ENCODE results near the gene KCND2. TPM values are rescaled to one million over a fixed set of nuclear protein-coding genes. Genes with fewer than 3 reads are reported as not detected.

KCND2 gene
- total and polyA plus RNA-seq, 5 donors, result 0.02 to 0.18 (median 0.11) TPM; not detected in 2

DNA sequence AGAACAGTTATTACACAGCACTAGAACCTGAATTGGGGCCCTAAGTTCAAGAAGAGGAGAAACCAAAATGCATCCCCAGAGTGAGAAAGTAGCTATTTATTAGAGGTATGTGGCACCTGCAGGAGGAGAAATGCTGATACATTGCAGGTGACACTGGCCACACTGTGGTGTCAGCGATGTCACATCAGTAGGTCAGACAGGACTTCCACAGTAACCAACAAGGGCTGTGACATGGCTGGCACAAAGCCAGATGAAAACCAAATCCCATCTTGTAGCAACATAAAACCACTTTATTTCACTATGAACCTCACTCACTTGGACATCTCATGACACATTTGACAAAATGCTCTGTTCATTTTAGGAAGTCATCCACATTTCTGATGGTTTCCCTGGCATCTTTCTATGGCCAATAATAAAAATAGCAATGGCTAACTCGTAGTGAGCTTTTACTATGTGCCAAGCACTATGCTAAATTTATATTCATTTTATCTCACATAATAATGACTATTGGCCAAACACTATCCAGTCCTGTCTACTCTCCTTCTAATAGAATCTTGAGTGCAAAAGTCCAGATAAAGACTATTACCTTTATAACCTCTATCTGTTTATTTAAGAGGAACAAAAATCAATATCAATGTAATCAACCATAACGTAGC is 430.7 kb downstream of the KCND2 start:
- Histone ChIP-seq H3K9me3 (ENCODE audit: control insufficient read depth, low read length) (no peaks in the 10 kb centered on the region), H3K27ac (ENCODE audit: low read length) (no peak overlapping the region), H3K27me3 (ENCODE audit: control insufficient read depth, insufficient read depth) (no peaks in the 10 kb centered on the region), H3K4me1 (ENCODE audit: control insufficient read depth, insufficient read depth, low read length) (no peaks in the 10 kb centered on the region), H3K4me3 (ENCODE audit: low read length) (no peak overlapping the region)
- 51% methylated on average over 3 of the region's 3 CpGs for WGBS
- DNase-seq (no peak), ATAC-seq (no peak)
- intact Hi-C loops (cut with DNase I), result no loop called here

GRCh38 chr7:120709252-120709971 is 436.4 kb downstream of the KCND2 start:
- Histone ChIP-seq H3K4me1 (ENCODE audit: control insufficient read depth, insufficient read depth, low read length) (no peaks in the 10 kb centered on the region), H3K27me3 (ENCODE audit: control insufficient read depth, insufficient read depth) (no peaks in the 10 kb centered on the region), H3K4me3 (ENCODE audit: low read length) (no peak overlapping the region), H3K9me3 (ENCODE audit: control insufficient read depth, low read length) (no peaks in the 10 kb centered on the region), H3K27ac (ENCODE audit: low read length) (no peak overlapping the region)
- intact Hi-C loops (cut with DNase I), result no loop called here
- WGBS, result 56% methylated on average over 1 of the region's 1 CpG
- DNase-seq (no peak), ATAC-seq (no peak)

DNA sequence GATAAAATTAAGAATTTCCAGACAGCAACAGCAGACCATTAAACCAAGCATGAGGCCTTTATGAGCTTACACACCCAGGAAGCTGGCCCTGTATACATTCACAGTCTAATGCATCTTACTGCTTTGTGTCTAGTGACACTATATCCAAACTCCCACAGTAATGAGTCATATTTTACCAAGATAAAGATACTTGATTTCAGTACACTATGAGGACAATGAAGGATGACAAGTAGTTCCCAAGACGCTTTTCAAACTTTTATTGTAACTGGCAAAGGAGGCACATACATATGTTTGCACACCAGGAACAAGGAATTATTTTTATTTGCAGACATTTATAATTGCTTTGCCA is 437.0 kb downstream of the KCND2 start:
- 69% methylated on average over 1 of the region's 1 CpG for WGBS
- ATAC-seq (no peak), DNase-seq (no peak)
- Histone ChIP-seq H3K4me3 (ENCODE audit: low read length) (no peak overlapping the region), H3K27ac (ENCODE audit: low read length) (no peak overlapping the region), H3K9me3 (ENCODE audit: control insufficient read depth, low read length) (no peaks in the 10 kb centered on the region), H3K27me3 (ENCODE audit: control insufficient read depth, insufficient read depth) (no peaks in the 10 kb centered on the region), H3K4me1 (ENCODE audit: control insufficient read depth, insufficient read depth, low read length) (no peaks in the 10 kb centered on the region)
- intact Hi-C loops (cut with DNase I), result no loop called here

GRCh38 chr7:120714945-120715344 is 442.0 kb downstream of the KCND2 start:
- Histone ChIP-seq H3K4me3 (ENCODE audit: low read length) (no peak overlapping the region), H3K9me3 (ENCODE audit: control insufficient read depth, low read length) (no peaks in the 10 kb centered on the region), H3K27me3 (ENCODE audit: control insufficient read depth, insufficient read depth) (no peaks in the 10 kb centered on the region), H3K27ac (ENCODE audit: low read length) (no peak overlapping the region), H3K4me1 (ENCODE audit: control insufficient read depth, insufficient read depth, low read length) (no peaks in the 10 kb centered on the region)
- DNase-seq, result no peak
- intact Hi-C loops (cut with DNase I), result no loop called here
- no peak for ATAC-seq
- 66% methylated on average over 3 of the region's 3 CpGs for WGBS

GRCh38 chr7:120716307-120716706 is 443.3 kb downstream of the KCND2 start:
- no peak for ATAC-seq
- Histone ChIP-seq H3K27ac (ENCODE audit: low read length) (no peak overlapping the region), H3K27me3 (ENCODE audit: control insufficient read depth, insufficient read depth) (no peaks in the 10 kb centered on the region), H3K4me1 (ENCODE audit: control insufficient read depth, insufficient read depth, low read length) (no peaks in the 10 kb centered on the region), H3K9me3 (ENCODE audit: control insufficient read depth, low read length) (no peaks in the 10 kb centered on the region), H3K4me3 (ENCODE audit: low read length) (no peak overlapping the region)
- intact Hi-C loops (cut with DNase I), result no loop called here
- DNase-seq, result no peak
- WGBS, result 77% methylated on average over 2 of the region's 2 CpGs

DNA sequence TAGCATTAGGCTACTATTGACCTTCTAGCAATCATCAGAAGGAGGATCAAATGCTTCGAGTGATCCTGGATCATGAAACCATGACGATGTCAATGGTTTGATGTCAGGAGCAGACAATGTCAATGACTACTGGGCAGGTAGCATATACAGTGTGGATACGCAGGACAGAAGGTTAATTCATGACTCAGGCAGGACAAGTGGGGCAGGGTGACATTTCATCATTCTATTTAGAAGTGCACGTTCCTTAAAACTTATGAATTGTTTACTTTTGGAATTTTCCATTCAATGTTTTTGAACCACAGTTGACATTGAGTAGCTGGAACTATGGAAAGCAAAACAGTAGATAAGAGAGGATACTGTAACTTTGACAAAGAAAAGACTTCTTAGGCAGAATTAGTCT is 444.2 kb downstream of the KCND2 start:
- intact Hi-C loops (cut with DNase I), result no loop called here
- Histone ChIP-seq H3K27ac (ENCODE audit: low read length) (no peak overlapping the region), H3K4me3 (ENCODE audit: low read length) (no peak overlapping the region), H3K27me3 (ENCODE audit: control insufficient read depth, insufficient read depth) (no peaks in the 10 kb centered on the region), H3K9me3 (ENCODE audit: control insufficient read depth, low read length) (no peaks in the 10 kb centered on the region), H3K4me1 (ENCODE audit: control insufficient read depth, insufficient read depth, low read length) (no peaks in the 10 kb centered on the region)
- no peak for ATAC-seq
- DNase-seq, result no peak
- 75% methylated on average over 4 of the region's 4 CpGs for WGBS

- WGBS, result 73% methylated on average over 2 of the region's 2 CpGs
- Histone ChIP-seq H3K9me3 (ENCODE audit: control insufficient read depth, low read length) (no peaks in the 10 kb centered on the region), H3K4me3 (ENCODE audit: low read length) (no peak overlapping the region), H3K27ac (ENCODE audit: low read length) (no peak overlapping the region), H3K4me1 (ENCODE audit: control insufficient read depth, insufficient read depth, low read length) (no peaks in the 10 kb centered on the region), H3K27me3 (ENCODE audit: control insufficient read depth, insufficient read depth) (no peaks in the 10 kb centered on the region)
- no peak for DNase-seq
- no peak for ATAC-seq
- intact Hi-C loops (cut with DNase I), result no loop called here
Measured at GRCh38 chr7:120718361-120718760, 445.4 kb downstream of the KCND2 start.

DNA sequence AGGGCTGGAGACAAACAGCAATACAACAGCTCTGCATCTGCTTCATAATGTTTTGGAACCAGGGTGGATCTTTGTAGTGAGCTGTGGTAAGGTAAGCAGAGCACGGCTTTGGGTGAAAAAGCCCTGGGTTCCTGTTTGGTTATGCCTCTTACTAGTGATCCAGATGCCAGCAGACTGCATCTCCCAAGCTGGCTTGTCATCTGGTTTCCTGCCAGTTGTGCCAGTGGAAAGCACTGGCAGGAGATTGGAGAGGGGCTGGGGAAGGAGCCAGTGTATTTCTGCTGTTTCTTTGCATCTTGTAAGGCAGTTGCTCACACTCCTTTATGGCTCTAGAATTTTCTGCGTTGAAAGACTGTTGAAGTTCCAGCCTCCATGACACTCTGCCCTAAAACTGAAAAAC is 447.3 kb downstream of the KCND2 start:
- intact Hi-C loops (cut with DNase I), result loop anchor here in 1 of 4 donors (10.0 kb wide), 1 partner anchor 194 kb away; no protein-coding TSS in a partner anchor
- DNase-seq, result no peak
- no peaks in the 10 kb centered on the region for H3K4me1 ChIP-seq (ENCODE audit: control insufficient read depth, insufficient read depth, low read length)

GRCh38 chr7:120723465-120724385 is 450.8 kb downstream of the KCND2 start:
- H3K27ac ChIP-seq (ENCODE audit: low read length), result no peak overlapping the region
- ATAC-seq, result no peak
- no peaks in the 10 kb centered on the region for H3K9me3 ChIP-seq (ENCODE audit: control insufficient read depth, low read length)
- H3K4me1 ChIP-seq (ENCODE audit: control insufficient read depth, insufficient read depth, low read length), result no peaks in the 10 kb centered on the region
- H3K4me3 ChIP-seq (ENCODE audit: low read length), result no peak overlapping the region
- 95% methylated on average over 1 of the region's 1 CpG for WGBS
- no peaks in the 10 kb centered on the region for H3K27me3 ChIP-seq (ENCODE audit: control insufficient read depth, insufficient read depth)
- intact Hi-C loops (cut with DNase I), result loop anchor here in 1 of 4 donors (10.0 kb wide), 1 partner anchor 191 kb away; no protein-coding TSS in a partner anchor
- no peak for DNase-seq

More for the DNA sequence above, 447.3 kb downstream of the KCND2 start:
- Histone ChIP-seq H3K27me3 (ENCODE audit: control insufficient read depth, insufficient read depth) (no peaks in the 10 kb centered on the region), H3K27ac (ENCODE audit: low read length) (no peak overlapping the region), H3K9me3 (ENCODE audit: control insufficient read depth, low read length) (no peaks in the 10 kb centered on the region), H3K4me3 (ENCODE audit: low read length) (no peak overlapping the region)
- WGBS, result 65% methylated on average over 2 of the region's 2 CpGs
- ATAC-seq, result no peak

- no peak overlapping the region for H3K27ac ChIP-seq (ENCODE audit: low read length)
- DNase-seq (no peak), ATAC-seq (no peak)
- no peak overlapping the region for H3K4me3 ChIP-seq (ENCODE audit: low read length)
- intact Hi-C loops (cut with DNase I), result loop anchor here in 1 of 4 donors (10.0 kb wide), 1 partner anchor 190 kb away; no protein-coding TSS in a partner anchor
- H3K9me3 ChIP-seq (ENCODE audit: control insufficient read depth, low read length), result no peaks in the 10 kb centered on the region
- WGBS, result 73% methylated on average over 2 of the region's 2 CpGs
- H3K27me3 ChIP-seq (ENCODE audit: control insufficient read depth, insufficient read depth), result no peaks in the 10 kb centered on the region
- H3K4me1 ChIP-seq (ENCODE audit: control insufficient read depth, insufficient read depth, low read length), result no peaks in the 10 kb centered on the region
Measured at GRCh38 chr7:120724448-120724847, 451.5 kb downstream of the KCND2 start.

DNA sequence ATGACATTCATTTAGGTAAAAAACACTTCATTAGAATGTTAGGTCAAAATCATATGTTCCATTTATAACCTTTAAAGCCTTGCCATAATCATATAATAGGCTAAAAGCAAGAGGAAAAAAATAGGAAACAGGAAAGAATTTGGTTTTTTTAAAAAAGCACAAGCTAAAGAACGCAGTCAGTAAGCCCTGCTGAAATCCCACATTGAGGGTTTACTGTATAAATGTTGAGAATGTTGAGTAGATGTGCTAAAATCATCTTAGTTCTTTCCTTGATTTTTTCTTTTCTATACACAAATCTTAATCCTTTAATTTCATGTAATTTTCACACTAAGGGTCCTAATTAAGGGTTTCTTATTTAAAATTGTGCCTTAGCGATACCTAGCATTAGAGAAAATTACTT is 452.0 kb downstream of the KCND2 start:
- WGBS, result 54% methylated on average over 2 of the region's 2 CpGs
- no peaks in the 10 kb centered on the region for H3K4me1 ChIP-seq (ENCODE audit: control insufficient read depth, insufficient read depth, low read length)
- ATAC-seq, result no peak
- H3K9me3 ChIP-seq (ENCODE audit: control insufficient read depth, low read length), result no peaks in the 10 kb centered on the region
- intact Hi-C loops (cut with DNase I), result loop anchor here in 1 of 4 donors (10.0 kb wide), 1 partner anchor 190 kb away; no protein-coding TSS in a partner anchor
- no peak overlapping the region for H3K4me3 ChIP-seq (ENCODE audit: low read length)
- no peaks in the 10 kb centered on the region for H3K27me3 ChIP-seq (ENCODE audit: control insufficient read depth, insufficient read depth)
- no peak for DNase-seq
- no peak overlapping the region for H3K27ac ChIP-seq (ENCODE audit: low read length)

All from right cardiac atrium (tissue), 5 donors.